ENCODE data around the gene SMYD3. TPM values are rescaled to one million over a fixed set of nuclear protein-coding genes. Genes with fewer than 3 reads are reported as not detected.
A peak's percentile ranks its signal among the peaks of the same experiment; 100 is the strongest.

SMYD3 gene
- total and polyA plus RNA-seq, 2 experiments from 2014 or later: 30.8 to 68.5 TPM

- no peak overlapping the region for H3K4me2 ChIP-seq
- H3K9me3 ChIP-seq (ENCODE audit: low read depth): no peaks in the 10 kb centered on the region
- H4K20me1 ChIP-seq (ENCODE audit: insufficient read depth, poor library complexity, severe bottlenecking): no peaks in the 10 kb centered on the region
- H2AFZ ChIP-seq: no peak overlapping the region
- H3K4me1 ChIP-seq (ENCODE audit: insufficient read depth): no peaks in the 10 kb centered on the region
- no peak overlapping the region for H3K27ac ChIP-seq
- H3K9me2 ChIP-seq (replicated peaks; ENCODE audit: insufficient read depth): no peaks in the 10 kb centered on the region
- no peak for TF ChIP-seq EZH2 (IDR thresholded peaks at IDR 0.05; ENCODE audit: borderline replicate concordance)
- TF ChIP-seq, protein P1, sequence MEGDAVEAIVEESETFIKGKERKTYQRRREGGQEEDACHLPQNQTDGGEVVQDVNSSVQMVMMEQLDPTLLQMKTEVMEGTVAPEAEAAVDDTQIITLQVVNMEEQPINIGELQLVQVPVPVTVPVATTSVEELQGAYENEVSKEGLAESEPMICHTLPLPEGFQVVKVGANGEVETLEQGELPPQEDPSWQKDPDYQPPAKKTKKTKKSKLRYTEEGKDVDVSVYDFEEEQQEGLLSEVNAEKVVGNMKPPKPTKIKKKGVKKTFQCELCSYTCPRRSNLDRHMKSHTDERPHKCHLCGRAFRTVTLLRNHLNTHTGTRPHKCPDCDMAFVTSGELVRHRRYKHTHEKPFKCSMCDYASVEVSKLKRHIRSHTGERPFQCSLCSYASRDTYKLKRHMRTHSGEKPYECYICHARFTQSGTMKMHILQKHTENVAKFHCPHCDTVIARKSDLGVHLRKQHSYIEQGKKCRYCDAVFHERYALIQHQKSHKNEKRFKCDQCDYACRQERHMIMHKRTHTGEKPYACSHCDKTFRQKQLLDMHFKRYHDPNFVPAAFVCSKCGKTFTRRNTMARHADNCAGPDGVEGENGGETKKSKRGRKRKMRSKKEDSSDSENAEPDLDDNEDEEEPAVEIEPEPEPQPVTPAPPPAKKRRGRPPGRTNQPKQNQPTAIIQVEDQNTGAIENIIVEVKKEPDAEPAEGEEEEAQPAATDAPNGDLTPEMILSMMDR (IDR thresholded peaks at IDR 0.05; ENCODE audit: poor library complexity): no peak
- no peak for TF ChIP-seq EZH2phosphoT487 (IDR thresholded peaks at IDR 0.05; ENCODE audit: low read depth, severe bottlenecking, unreplicated experiment)
- H3K4me3 ChIP-seq: no peak overlapping the region
- peaks cover 20% of the 10 kb centered on the region for H3K79me2 ChIP-seq
- H3K36me3 ChIP-seq (replicated peaks; ENCODE audit: insufficient read depth, low read depth): no peaks in the 10 kb centered on the region
- no peaks in the 10 kb centered on the region for H3K27me3 ChIP-seq
- no peak for DNase-seq (ENCODE audit: low spot score)
- WGBS (ENCODE audit: low lambda C conversion rate, missing lambda C conversion rate): 87% methylated on average over 7 of the region's 7 CpGs
These were observed 3.7 kb downstream of the SMYD3 start for GRCh38 chr1:246503341-246503740.

DNA sequence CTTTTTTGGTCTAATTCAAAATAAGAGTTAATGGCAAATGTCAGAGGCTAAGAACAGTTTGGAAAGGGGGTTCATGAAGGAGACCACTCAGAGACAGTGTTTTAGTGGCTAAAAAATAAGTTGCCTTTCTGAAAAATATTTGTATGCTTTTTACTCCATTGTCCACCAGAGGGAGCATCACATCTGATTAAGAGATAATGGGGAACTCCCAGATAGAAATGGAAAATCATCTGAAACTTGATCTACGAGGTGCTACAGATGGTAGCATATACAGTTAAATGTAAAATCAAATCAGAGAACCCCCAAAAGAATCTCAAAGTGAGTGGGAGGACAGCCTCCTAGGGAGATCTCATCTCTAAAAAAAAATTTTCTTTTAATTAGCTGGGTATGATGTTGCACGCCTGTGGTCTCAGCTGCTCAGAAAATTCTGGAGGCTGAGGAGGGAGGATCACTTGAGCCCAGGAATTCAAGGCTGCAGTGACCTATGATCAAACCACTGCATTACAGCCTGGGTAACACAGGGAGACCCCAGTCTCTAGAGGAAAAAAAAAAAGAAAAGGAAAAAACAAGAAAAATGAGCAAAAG lies 9.7 kb downstream of the SMYD3 start:
- H3K79me2 ChIP-seq: peaks cover 9% of the 10 kb centered on the region
- no peaks in the 10 kb centered on the region for H3K9me3 ChIP-seq (ENCODE audit: low read depth)
- H3K9me2 ChIP-seq (replicated peaks; ENCODE audit: insufficient read depth): no peaks in the 10 kb centered on the region
- H3K36me3 ChIP-seq (replicated peaks; ENCODE audit: insufficient read depth, low read depth): no peaks in the 10 kb centered on the region
- no peak for TF ChIP-seq EZH2phosphoT487 (IDR thresholded peaks at IDR 0.05; ENCODE audit: low read depth, severe bottlenecking, unreplicated experiment)
- TF ChIP-seq, protein P1 (IDR thresholded peaks at IDR 0.05; ENCODE audit: poor library complexity): peak; percentile 76
- WGBS (ENCODE audit: low lambda C conversion rate, missing lambda C conversion rate): 70% methylated on average over 2 of the region's 2 CpGs
- H4K20me1 ChIP-seq (ENCODE audit: insufficient read depth, poor library complexity, severe bottlenecking): no peaks in the 10 kb centered on the region
- H3K27ac ChIP-seq: no peak overlapping the region
- H3K4me3 ChIP-seq: no peak overlapping the region
- peak; percentile 77 for DNase-seq (ENCODE audit: low spot score)
- H3K27me3 ChIP-seq: no peaks in the 10 kb centered on the region
- H3K4me1 ChIP-seq (ENCODE audit: insufficient read depth): no peaks in the 10 kb centered on the region
- no peak overlapping the region for H3K4me2 ChIP-seq
- H2AFZ ChIP-seq: no peak overlapping the region

GRCh38 chr1:246492611-246493245 lies 14.4 kb downstream of the SMYD3 start:
- peak overlapping the region; percentile 4 for H3K4me2 ChIP-seq
- WGBS (ENCODE audit: low lambda C conversion rate, missing lambda C conversion rate): 30% methylated on average over 3 of the region's 3 CpGs
- DNase-seq (ENCODE audit: low spot score): peak; percentile 87
- H3K4me3 ChIP-seq: no peak overlapping the region
- TF ChIP-seq EZH2 (IDR thresholded peaks at IDR 0.05; ENCODE audit: borderline replicate concordance): no peak
- TF ChIP-seq, protein P1 (IDR thresholded peaks at IDR 0.05; ENCODE audit: poor library complexity): peak; percentile 91
- no peak for TF ChIP-seq EZH2phosphoT487 (IDR thresholded peaks at IDR 0.05; ENCODE audit: low read depth, severe bottlenecking, unreplicated experiment)
- no peaks in the 10 kb centered on the region for H3K36me3 ChIP-seq (replicated peaks; ENCODE audit: insufficient read depth, low read depth)
- H3K79me2 ChIP-seq: peaks cover 16% of the 10 kb centered on the region
- H3K9me2 ChIP-seq (replicated peaks; ENCODE audit: insufficient read depth): no peaks in the 10 kb centered on the region
- no peaks in the 10 kb centered on the region for H3K9me3 ChIP-seq (ENCODE audit: low read depth)
- H4K20me1 ChIP-seq (ENCODE audit: insufficient read depth, poor library complexity, severe bottlenecking): no peaks in the 10 kb centered on the region
- H3K27me3 ChIP-seq: no peaks in the 10 kb centered on the region
- H3K27ac ChIP-seq: no peak overlapping the region
- H3K4me1 ChIP-seq (ENCODE audit: insufficient read depth): no peaks in the 10 kb centered on the region
- H2AFZ ChIP-seq: no peak overlapping the region

All from hepatocyte (in vitro differentiated cells).